ENCODE measurements around the gene SMIM9.

Gene SMIM9

GRCh38 chrX:154815274-154815818, 19.1 kb downstream of the SMIM9 start:
- DNase-seq (ENCODE audit: low spot score) = no peak

- no peak for DNase-seq (ENCODE audit: low spot score)
Measured at GRCh38 chrX:154813801-154814200, 20.7 kb downstream of the SMIM9 start.

- no peak for DNase-seq (ENCODE audit: low spot score)
Measured at GRCh38 chrX:154812341-154813101, 21.9 kb downstream of the SMIM9 start.

DNA sequence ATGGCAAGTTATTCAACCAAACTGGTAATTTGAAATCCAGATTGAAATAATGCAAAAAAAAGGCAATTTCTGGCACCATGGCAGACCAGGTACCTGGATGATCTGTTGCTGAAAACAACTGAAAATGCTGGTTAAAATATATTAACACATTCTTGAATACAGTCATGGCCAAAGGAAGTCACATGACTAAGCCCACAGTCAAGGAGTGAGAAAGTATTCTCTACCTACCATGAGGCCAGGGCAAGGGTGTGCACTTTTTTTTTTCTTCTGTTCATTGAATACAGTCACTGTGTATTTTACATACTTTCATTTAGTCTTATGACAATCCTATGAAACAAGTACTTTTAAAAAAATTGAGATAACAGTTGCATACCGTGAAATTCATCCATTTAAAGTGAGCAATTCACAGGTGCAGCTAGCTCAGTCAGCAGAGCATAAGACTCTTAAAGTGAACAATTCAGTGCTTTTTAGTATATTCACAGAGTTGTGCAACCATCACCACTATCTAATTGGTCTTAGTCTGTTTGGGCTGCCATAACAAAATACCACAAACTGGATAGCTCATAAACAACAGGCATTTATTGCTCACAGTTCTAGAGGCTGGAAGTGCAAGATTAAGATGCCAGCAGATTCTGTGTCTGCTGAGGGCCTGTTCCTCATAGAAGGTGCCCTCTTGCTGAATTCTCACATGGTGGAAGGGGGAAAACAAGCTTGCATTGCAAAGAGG, 24.4 kb downstream of the SMIM9 start:
- DNase-seq (ENCODE audit: low spot score) = no peak

DNA sequence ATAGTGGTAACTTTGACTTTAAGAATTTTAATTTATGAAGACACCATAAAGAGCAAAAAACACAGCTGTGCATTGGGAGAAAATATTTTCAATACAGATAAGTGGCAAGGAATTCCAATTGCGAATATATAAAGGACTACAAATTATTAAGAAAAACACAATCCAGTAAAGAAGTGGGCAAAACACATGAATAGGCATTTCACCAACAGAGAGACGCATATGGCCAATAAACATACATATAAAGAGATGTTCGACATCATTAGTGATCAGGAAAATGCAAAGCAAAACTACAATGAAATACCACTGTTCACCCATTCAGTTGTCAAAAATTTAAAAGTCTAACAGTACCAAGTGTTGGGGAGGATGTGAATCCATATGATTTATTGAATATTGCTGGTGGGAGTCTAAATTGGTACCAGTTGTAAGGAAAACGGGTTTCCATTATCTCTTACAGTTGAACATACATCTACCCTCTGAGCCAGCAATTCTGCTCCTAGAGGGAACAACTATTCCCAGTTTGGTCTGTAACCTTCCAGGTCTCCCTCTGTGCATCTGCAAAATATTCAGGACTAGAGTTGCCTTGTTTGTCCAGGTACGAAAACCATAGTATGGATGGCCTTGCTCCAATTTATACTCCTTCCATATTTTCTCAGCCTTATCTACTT, 27.5 kb downstream of the SMIM9 start:
- DNase-seq (ENCODE audit: low spot score) = no peak

GRCh38 chrX:154805696-154806091, 28.8 kb downstream of the SMIM9 start:
- DNase-seq (ENCODE audit: low spot score) = no peak

GRCh38 chrX:154804957-154805695, 29.3 kb downstream of the SMIM9 start, which contains the start of gene MPP1:
Gene MPP1, minus strand, starts transcription at chrX:154805485. Its CDS starts 112 bp downstream, at chrX:154805373.
- DNase-seq (ENCODE audit: low spot score) = peak; percentile 68

DNA sequence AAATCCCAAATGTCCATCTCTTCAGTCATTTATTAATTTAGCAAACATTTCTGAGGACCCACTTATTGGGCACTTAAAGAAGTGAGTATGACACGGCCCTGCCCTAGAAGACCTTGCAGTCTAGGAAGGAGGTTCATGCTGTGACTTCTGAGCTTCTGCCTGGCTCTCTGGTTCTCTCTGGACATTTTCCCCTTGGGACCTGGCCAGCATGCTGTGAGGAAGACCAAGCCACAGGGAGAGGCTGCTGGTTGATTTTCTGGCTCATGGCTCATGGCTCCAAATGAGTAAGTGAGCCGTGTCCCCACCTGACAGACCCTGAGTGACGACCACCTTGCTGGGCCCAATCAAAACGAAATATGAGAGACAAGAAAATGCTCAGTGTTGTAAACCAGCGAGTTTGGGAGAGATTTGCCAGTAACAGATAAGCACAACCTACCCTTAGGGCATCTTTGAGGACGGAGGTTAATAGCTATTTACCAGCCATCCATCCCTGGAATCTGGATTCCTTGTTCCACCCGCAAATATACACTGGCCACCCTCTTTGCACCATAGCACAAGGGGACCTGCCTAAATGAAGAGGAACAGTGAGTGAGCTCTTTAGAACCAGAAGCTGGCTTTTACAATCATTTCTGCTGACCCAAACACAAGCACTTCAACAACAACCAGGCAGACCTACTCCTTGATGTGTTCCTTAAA, 30.1 kb downstream of the SMIM9 start:
- no peak for DNase-seq (ENCODE audit: low spot score)

DNA sequence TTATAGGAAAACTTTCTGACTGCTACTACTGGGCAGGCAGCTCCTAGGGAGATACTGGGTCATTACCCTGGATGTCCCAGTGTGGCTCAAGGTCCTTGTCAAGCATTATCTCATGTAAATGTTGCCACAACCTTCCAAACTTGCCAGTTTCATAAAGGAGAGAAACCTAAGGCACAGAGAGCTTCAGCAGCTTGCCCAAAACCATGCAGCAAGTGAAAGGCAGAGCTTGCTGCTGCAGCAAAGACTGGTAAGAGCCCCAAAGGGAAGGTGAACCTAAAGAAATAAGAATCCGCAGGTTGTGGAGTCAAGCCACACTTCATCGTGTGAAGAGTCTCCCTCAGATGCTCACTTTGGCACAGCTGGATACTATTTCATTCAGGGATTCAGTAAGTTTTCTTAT, 31.5 kb downstream of the SMIM9 start:
- DNase-seq (ENCODE audit: low spot score) = no peak

DNA sequence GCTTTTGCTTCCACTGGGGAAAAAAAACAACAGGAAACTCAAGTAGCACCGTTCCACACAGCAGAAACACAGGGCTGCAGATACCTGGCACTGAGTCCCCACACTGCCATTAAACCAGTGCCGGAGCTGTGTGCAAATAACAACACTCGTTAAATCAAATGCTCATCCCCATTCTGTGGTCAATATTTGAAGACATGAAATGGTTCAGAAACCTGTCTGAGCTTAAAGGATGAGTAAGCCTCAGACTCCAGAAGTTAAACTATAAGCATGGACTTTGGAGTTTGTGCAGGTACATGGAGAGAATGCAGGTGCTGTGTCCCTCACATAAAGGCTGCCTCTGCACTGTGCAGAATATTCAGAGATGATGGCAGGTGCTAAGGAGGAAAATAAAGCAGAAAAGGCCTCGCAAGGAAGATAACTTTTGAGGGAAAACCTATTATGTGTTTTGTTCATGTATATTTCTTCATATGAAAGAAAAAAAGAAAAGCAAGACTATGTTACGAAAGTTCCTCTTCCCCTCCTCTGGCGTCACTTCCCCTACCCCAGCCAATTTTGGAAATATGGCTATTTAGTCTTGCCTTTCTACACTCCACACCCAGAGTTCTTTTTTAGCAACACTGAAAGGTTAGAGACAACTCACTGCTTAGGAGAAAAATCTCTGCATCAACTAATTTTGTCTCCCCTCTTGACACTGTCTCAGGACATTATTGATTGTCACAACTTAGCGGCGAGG, 33.8 kb downstream of the SMIM9 start:
- DNase-seq (ENCODE audit: low spot score) = no peak

DNA sequence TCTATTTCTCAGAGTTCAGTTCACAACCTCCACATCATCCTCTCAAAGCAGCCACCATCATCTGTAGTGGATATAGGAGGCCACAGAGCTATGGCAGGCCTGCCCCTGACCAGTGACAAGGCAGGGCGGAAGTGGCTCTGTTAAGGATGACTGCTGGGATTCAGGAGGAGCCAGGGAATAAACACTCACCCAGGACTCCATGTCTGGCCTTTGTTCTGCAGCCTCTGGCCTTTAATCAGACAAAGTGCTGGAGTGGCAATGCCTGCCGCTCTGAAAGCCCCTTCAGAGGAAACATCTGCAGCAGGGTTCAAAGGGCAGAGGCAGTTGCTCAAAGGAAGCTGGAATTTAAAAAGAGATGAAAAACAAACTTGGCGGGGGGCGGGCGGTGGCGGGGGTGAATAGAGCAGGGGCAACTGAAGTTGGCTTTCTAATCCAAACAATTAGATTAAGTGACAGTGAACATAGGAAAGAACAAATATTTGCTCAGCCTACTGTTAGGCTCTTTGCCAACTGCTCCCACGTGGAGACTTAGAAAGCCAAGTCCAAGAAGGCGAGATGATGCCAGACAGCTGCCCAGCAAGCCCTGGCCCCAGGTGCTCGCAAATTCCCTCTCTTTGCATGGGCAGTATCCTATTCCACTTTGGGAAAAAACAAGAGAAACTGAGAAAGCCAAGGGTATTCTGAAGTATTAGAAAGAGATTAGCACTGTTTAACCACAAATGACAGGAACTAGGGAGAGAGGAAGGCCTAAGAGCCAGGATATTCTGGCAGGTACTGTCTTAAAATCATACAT, 34.7 kb downstream of the SMIM9 start:
- DNase-seq (ENCODE audit: low spot score) = peak; percentile 44

GRCh38 chrX:154797006-154797405, 37.5 kb downstream of the SMIM9 start:
- no peak for DNase-seq (ENCODE audit: low spot score)

- DNase-seq (ENCODE audit: low spot score) = no peak
Measured at GRCh38 chrX:154795016-154795415, 39.4 kb downstream of the SMIM9 start.

- DNase-seq (ENCODE audit: low spot score) = no peak
Measured at GRCh38 chrX:154793084-154793795, 41.2 kb downstream of the SMIM9 start.

DNA sequence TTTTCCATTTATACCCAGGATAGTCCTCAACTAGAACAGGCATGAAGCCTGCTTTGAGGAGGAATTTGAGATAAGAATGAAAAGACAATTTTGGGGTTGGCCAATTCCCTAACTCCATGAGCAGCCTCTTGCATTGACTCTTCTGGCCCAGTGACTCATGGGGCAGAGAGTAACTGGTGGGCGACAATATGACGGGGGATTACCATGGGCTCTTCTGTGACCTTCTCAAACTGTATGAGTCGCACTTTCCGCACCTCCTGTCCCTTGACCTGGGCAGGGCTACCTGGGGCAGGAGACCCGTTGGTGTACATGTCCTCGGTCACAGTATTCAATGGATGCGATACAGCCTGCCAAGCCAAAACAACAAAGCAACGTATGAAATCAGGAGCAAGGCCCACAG, 42.5 kb downstream of the SMIM9 start:
- no peak for DNase-seq (ENCODE audit: low spot score)

DNA sequence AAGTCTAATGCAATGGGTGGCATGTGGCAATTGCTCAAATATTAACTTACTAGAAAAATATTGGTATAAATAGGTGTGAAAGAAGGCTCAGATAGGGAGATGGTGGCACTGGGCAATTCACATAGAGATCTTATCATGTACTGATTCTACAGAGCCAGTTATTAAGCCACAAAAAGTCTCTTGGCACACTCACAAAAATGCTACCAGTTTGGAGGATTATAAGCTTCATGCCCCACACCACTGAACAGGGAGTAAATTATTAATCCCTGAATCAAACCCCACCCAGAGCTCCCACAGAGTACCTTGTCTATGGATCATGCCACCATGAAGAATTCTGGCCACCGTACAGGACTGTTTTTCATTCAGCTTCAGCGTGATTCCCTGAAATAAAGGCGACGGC, 43.0 kb downstream of the SMIM9 start:
- no peak for DNase-seq (ENCODE audit: low spot score)

DNA sequence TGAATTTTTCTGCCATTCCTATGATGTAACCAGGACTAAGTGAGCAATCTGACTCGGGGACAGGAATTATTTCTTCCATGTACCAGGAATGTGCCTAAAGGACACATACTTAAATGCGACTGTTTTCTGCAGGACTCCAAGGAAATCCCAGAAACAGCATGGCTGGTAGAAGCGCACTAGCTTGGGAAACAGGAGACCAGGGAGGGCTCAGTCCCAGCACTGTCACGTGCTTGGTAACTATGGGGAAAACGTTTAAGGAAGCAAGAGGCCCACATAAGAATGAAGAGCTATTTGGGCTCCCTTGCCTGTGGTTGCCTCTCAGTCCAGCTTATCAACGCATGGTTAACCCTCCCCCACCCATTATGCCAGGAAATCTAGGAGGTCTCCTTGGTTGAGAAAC, 48.7 kb downstream of the SMIM9 start:
- no peak for DNase-seq (ENCODE audit: low spot score)

DNA sequence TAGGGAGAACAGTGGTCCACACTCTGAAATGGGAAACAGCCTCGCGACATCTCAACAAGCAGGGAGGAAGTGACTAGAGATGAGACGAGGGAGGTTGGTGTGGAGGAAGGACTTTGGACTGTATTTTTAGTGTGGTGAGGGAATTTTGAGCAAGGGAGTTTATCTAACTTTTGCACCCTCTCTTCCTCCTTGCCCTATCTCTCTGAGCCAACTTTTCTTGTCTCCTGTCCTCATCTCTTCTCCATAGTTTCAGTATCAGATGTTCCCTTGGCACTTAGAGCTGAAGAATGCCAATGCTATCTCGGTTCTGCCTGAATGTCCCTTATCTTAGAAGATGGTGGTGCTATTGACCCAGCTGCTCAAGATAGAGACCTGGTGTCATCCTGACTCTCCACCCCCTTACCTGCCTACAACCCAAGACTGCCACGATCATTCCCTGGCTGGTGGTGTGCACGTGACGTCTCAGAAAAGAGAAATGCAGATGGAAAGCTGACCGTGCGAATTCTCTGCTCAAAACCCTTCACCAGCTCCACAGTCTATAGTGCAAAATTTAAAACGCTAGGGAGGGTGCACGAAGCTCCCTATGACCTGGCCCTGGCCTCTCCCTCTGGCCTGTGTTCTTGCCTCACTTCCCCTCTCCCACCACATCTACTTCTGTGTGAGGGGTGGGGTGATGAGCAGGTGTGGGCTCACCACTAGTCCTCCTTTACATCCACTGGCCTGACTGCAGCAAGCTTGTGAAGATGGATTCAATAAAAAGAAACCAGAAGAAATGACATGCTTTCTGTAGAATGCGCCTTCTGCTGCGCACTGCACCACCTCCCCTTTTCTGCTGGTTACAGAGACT, 50.1 kb downstream of the SMIM9 start:
- no peak for DNase-seq (ENCODE audit: low spot score)
